HCT116 (cell line): Measurements from ENCODE around the gene ATP5F1E.

Source experiments
- CTCF ChIP-seq, 3 experiments: fragments of 200-600 bp in 1 of 3; sonication (generic) in 1 of 3; IDR thresholded peaks in 2 of 3; conservative IDR thresholded peaks in 1 of 3; 2 replicates each; pipeline ENCODE4 v1.5.1; 2012 to 2017; ENCODE audit warnings: low read depth in 2 of 3, low read length in 2 of 3, antibody characterized with exemption in 1 of 3, borderline replicate concordance in 1 of 3, control low read depth in 1 of 3, mild to moderate bottlenecking in 1 of 3, mixed read lengths in 1 of 3, mixed run types in 1 of 3, moderate library complexity in 1 of 3; ENCODE audit not compliant: insufficient read depth in 1 of 3
- EZH2 ChIP-seq: fragments of 200-600 bp; sonication (generic); IDR thresholded peaks from 2 replicates; pipeline ENCODE4 v1.6.1; 2017; ENCODE audit warnings: antibody characterized with exemption, mixed run types

GRCh38 chr20:58994390-58995159, 37.6 kb downstream of the ATP5F1E start:
- TF ChIP-seq CTCF (IDR thresholded peaks at IDR 0.05 in 2 of 3, conservative IDR thresholded peaks at IDR 0.05 in 1 of 3; ENCODE audit: borderline replicate concordance in 1 of 3, insufficient read depth in 1 of 3, low read depth in 2 of 3, low read length in 2 of 3) (no peak), EZH2 (no peak)
